GM12892 (cell line): ENCODE results near the gene SNORC.

Source experiments
- POLR2A ChIP-seq: IDR thresholded peaks from 2 replicates; pipeline ENCODE4 v1.6.1; 2011; ENCODE audit warnings: low read depth, low read length, control low read depth
- POLR2AphosphoS5 ChIP-seq: IDR thresholded peaks from 2 replicates; pipeline ENCODE4 v1.6.1; 2011; ENCODE audit warnings: low read depth, low read length, control low read depth
- TAF1 ChIP-seq: IDR thresholded peaks from 2 replicates; pipeline ENCODE4 v1.6.1; 2011; ENCODE audit warnings: low read depth, mild to moderate bottlenecking, control low read depth, low read length, borderline replicate concordance

GRCh38 chr2:232924433-232924832 lies 54.4 kb downstream of the SNORC start:
- TF ChIP-seq POLR2AphosphoS5 = no peak
- TF ChIP-seq POLR2A = no peak
- no peak for TF ChIP-seq TAF1
